Fibroblast of lung (primary cell): ENCODE results near the gene SDK1.

Source experiments
- EZH2 ChIP-seq: IDR thresholded peaks from 2 replicates; pipeline ENCODE4 v1.5.1; 2012; ENCODE audit warnings: low read length, control low read depth, mild to moderate bottlenecking; ENCODE audit errors: missing control alignments
- TF ChIP-seq, protein P1 (sequence below), 2 donors: IDR thresholded peaks in 1 of 2; conservative IDR thresholded peaks in 1 of 2; 1 replicate in 1 of 2; 2 replicates in 1 of 2; pipeline ENCODE4 v1.5.1; 2011 to 2012; ENCODE audit warnings: low read length in 2 of 2, control low read depth in 1 of 2, inconsistent platforms in 1 of 2, low read depth in 1 of 2, mild to moderate bottlenecking in 1 of 2

DNA sequence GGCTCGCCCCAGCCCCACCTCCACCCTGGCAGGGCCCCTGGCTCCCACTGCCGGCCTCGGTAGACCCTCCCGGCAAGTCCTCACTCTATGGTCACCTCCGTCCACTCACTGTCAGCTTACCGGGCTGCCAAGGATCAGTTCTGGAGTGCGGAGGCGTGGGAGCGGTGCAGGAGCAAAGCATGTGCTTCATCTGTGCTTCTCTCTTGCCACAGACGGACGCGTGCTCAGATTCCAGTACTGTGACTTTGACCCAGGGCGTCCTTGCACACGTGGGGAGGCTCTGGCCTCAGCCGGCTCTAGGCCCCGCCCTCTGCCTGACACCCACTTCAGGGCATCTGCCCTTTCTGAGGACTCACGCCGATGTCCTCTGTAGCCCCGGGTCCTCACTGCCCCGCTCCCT lies 833.6 kb downstream of the SDK1 start:
- TF ChIP-seq, protein P1, sequence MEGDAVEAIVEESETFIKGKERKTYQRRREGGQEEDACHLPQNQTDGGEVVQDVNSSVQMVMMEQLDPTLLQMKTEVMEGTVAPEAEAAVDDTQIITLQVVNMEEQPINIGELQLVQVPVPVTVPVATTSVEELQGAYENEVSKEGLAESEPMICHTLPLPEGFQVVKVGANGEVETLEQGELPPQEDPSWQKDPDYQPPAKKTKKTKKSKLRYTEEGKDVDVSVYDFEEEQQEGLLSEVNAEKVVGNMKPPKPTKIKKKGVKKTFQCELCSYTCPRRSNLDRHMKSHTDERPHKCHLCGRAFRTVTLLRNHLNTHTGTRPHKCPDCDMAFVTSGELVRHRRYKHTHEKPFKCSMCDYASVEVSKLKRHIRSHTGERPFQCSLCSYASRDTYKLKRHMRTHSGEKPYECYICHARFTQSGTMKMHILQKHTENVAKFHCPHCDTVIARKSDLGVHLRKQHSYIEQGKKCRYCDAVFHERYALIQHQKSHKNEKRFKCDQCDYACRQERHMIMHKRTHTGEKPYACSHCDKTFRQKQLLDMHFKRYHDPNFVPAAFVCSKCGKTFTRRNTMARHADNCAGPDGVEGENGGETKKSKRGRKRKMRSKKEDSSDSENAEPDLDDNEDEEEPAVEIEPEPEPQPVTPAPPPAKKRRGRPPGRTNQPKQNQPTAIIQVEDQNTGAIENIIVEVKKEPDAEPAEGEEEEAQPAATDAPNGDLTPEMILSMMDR (conservative IDR thresholded peaks at IDR 0.05 in 1 of 2, IDR thresholded peaks at IDR 0.05 in 1 of 2; ENCODE audit: low read depth in 1 of 2, low read length in 2 of 2): no peak
- TF ChIP-seq EZH2: no peak
